ENCODE measurements around the gene EDC3.
"Not testable (repeated sequence)": the region's sequence is repeated elsewhere in the genome, so short reads cannot be mapped to it uniquely, and the experiment has no call there.

EDC3 gene

GRCh38 chr15:74630284-74631086, 65.3 kb downstream of the EDC3 start:
- H3K9ac ChIP-seq (ENCODE audit: low read depth, low read length): no peak overlapping the region
- peaks cover 87% of the 10 kb centered on the region for H3K36me3 ChIP-seq (ENCODE audit: insufficient read depth, low read length)
- H3K4me2 ChIP-seq (ENCODE audit: low read length): no peak overlapping the region
- no peak overlapping the region for H3K4me3 ChIP-seq (ENCODE audit: low read length)
- no peaks in the 10 kb centered on the region for H3K27me3 ChIP-seq (ENCODE audit: control insufficient read depth, insufficient read depth, low read length)
- H3K4me1 ChIP-seq (ENCODE audit: control insufficient read depth, insufficient read depth, low read length): no peaks in the 10 kb centered on the region
- H3K9me3 ChIP-seq (replicated peaks; ENCODE audit: low read length): no peaks in the 10 kb centered on the region

GRCh38 chr15:74629696-74630095, 66.1 kb downstream of the EDC3 start:
- not testable (repeated sequence) for H3K9me3 ChIP-seq (replicated peaks; ENCODE audit: low read length); H3K4me1 ChIP-seq (ENCODE audit: control insufficient read depth, insufficient read depth, low read length); H3K27me3 ChIP-seq (ENCODE audit: control insufficient read depth, insufficient read depth, low read length); H3K9ac ChIP-seq (ENCODE audit: low read depth, low read length); H3K4me2 ChIP-seq (ENCODE audit: low read length); H3K4me3 ChIP-seq (ENCODE audit: low read length)
- peaks cover 87% of the 10 kb centered on the region for H3K36me3 ChIP-seq (ENCODE audit: insufficient read depth, low read length)

GRCh38 chr15:74628949-74629348, 66.9 kb downstream of the EDC3 start:
- Histone ChIP-seq H3K4me3 (ENCODE audit: low read length) (no peak overlapping the region), H3K4me1 (ENCODE audit: control insufficient read depth, insufficient read depth, low read length) (no peaks in the 10 kb centered on the region), H3K27me3 (ENCODE audit: control insufficient read depth, insufficient read depth, low read length) (no peaks in the 10 kb centered on the region), H3K4me2 (ENCODE audit: low read length) (no peak overlapping the region), H3K36me3 (ENCODE audit: insufficient read depth, low read length) (peaks cover 87% of the 10 kb centered on the region), H3K9ac (ENCODE audit: low read depth, low read length) (no peak overlapping the region), H3K9me3 (replicated peaks; ENCODE audit: low read length) (no peaks in the 10 kb centered on the region)

GRCh38 chr15:74628199-74628598, 67.6 kb downstream of the EDC3 start:
- Histone ChIP-seq H3K36me3 (ENCODE audit: insufficient read depth, low read length) (peaks cover 88% of the 10 kb centered on the region), H3K4me3 (ENCODE audit: low read length) (no peak overlapping the region), H3K4me2 (ENCODE audit: low read length) (no peak overlapping the region), H3K4me1 (ENCODE audit: control insufficient read depth, insufficient read depth, low read length) (no peaks in the 10 kb centered on the region), H3K9ac (ENCODE audit: low read depth, low read length) (no peak overlapping the region), H3K27me3 (ENCODE audit: control insufficient read depth, insufficient read depth, low read length) (no peaks in the 10 kb centered on the region), H3K9me3 (replicated peaks; ENCODE audit: low read length) (no peaks in the 10 kb centered on the region)

GRCh38 chr15:74627766-74628165, 68.1 kb downstream of the EDC3 start:
- no peaks in the 10 kb centered on the region for H3K9me3 ChIP-seq (replicated peaks; ENCODE audit: low read length)
- H3K9ac ChIP-seq (ENCODE audit: low read depth, low read length): no peak overlapping the region
- H3K27me3 ChIP-seq (ENCODE audit: control insufficient read depth, insufficient read depth, low read length): no peaks in the 10 kb centered on the region
- no peak overlapping the region for H3K4me2 ChIP-seq (ENCODE audit: low read length)
- no peak overlapping the region for H3K4me3 ChIP-seq (ENCODE audit: low read length)
- H3K4me1 ChIP-seq (ENCODE audit: control insufficient read depth, insufficient read depth, low read length): no peaks in the 10 kb centered on the region
- H3K36me3 ChIP-seq (ENCODE audit: insufficient read depth, low read length): peaks cover 90% of the 10 kb centered on the region

- Histone ChIP-seq H3K4me3 (ENCODE audit: low read length) (no peak overlapping the region), H3K4me1 (ENCODE audit: control insufficient read depth, insufficient read depth, low read length) (no peaks in the 10 kb centered on the region), H3K27me3 (ENCODE audit: control insufficient read depth, insufficient read depth, low read length) (no peaks in the 10 kb centered on the region), H3K36me3 (ENCODE audit: insufficient read depth, low read length) (peaks cover 90% of the 10 kb centered on the region), H3K4me2 (ENCODE audit: low read length) (no peak overlapping the region), H3K9me3 (replicated peaks; ENCODE audit: low read length) (no peaks in the 10 kb centered on the region), H3K9ac (ENCODE audit: low read depth, low read length) (no peak overlapping the region)
Observed at GRCh38 chr15:74626752-74627692, 68.8 kb downstream of the EDC3 start.

- Histone ChIP-seq H3K4me2 (ENCODE audit: low read length) (no peak overlapping the region), H3K4me3 (ENCODE audit: low read length) (no peak overlapping the region), H3K4me1 (ENCODE audit: control insufficient read depth, insufficient read depth, low read length) (no peaks in the 10 kb centered on the region), H3K9me3 (replicated peaks; ENCODE audit: low read length) (no peaks in the 10 kb centered on the region), H3K36me3 (ENCODE audit: insufficient read depth, low read length) (peaks cover 96% of the 10 kb centered on the region), H3K9ac (ENCODE audit: low read depth, low read length) (no peak overlapping the region), H3K27me3 (ENCODE audit: control insufficient read depth, insufficient read depth, low read length) (no peaks in the 10 kb centered on the region)
Observed at GRCh38 chr15:74626336-74626735, 69.5 kb downstream of the EDC3 start.

- Histone ChIP-seq H3K9ac (ENCODE audit: low read depth, low read length) (no peak overlapping the region), H3K27me3 (ENCODE audit: control insufficient read depth, insufficient read depth, low read length) (no peaks in the 10 kb centered on the region), H3K9me3 (replicated peaks; ENCODE audit: low read length) (no peaks in the 10 kb centered on the region), H3K36me3 (ENCODE audit: insufficient read depth, low read length) (peaks cover 94% of the 10 kb centered on the region), H3K4me2 (ENCODE audit: low read length) (no peak overlapping the region), H3K4me3 (ENCODE audit: low read length) (no peak overlapping the region), H3K4me1 (ENCODE audit: control insufficient read depth, insufficient read depth, low read length) (peaks cover 2% of the 10 kb centered on the region)
Observed at GRCh38 chr15:74625693-74626092, 70.1 kb downstream of the EDC3 start.

GRCh38 chr15:74624020-74624602, 71.7 kb downstream of the EDC3 start:
- Histone ChIP-seq H3K4me1 (ENCODE audit: control insufficient read depth, insufficient read depth, low read length) (peaks cover 2% of the 10 kb centered on the region), H3K4me2 (ENCODE audit: low read length) (no peak overlapping the region), H3K27me3 (ENCODE audit: control insufficient read depth, insufficient read depth, low read length) (no peaks in the 10 kb centered on the region), H3K9ac (ENCODE audit: low read depth, low read length) (no peak overlapping the region), H3K36me3 (ENCODE audit: insufficient read depth, low read length) (peaks cover 98% of the 10 kb centered on the region), H3K9me3 (replicated peaks; ENCODE audit: low read length) (no peaks in the 10 kb centered on the region), H3K4me3 (ENCODE audit: low read length) (no peak overlapping the region)

GRCh38 chr15:74622758-74623157, 73.1 kb downstream of the EDC3 start:
- Histone ChIP-seq H3K36me3 (ENCODE audit: insufficient read depth, low read length) (peaks cover 91% of the 10 kb centered on the region), H3K27me3 (ENCODE audit: control insufficient read depth, insufficient read depth, low read length) (no peaks in the 10 kb centered on the region), H3K4me2 (ENCODE audit: low read length) (no peak overlapping the region), H3K4me1 (ENCODE audit: control insufficient read depth, insufficient read depth, low read length) (peaks cover 8% of the 10 kb centered on the region), H3K9ac (ENCODE audit: low read depth, low read length) (no peak overlapping the region), H3K9me3 (replicated peaks; ENCODE audit: low read length) (no peaks in the 10 kb centered on the region), H3K4me3 (ENCODE audit: low read length) (no peak overlapping the region)

GRCh38 chr15:74621936-74622335, 73.9 kb downstream of the EDC3 start:
- no peak overlapping the region for H3K4me2 ChIP-seq (ENCODE audit: low read length)
- H3K9me3 ChIP-seq (replicated peaks; ENCODE audit: low read length): no peaks in the 10 kb centered on the region
- peaks cover 16% of the 10 kb centered on the region for H3K4me1 ChIP-seq (ENCODE audit: control insufficient read depth, insufficient read depth, low read length)
- peaks cover 86% of the 10 kb centered on the region for H3K36me3 ChIP-seq (ENCODE audit: insufficient read depth, low read length)
- no peak overlapping the region for H3K9ac ChIP-seq (ENCODE audit: low read depth, low read length)
- no peak overlapping the region for H3K4me3 ChIP-seq (ENCODE audit: low read length)
- no peaks in the 10 kb centered on the region for H3K27me3 ChIP-seq (ENCODE audit: control insufficient read depth, insufficient read depth, low read length)

Measured in skeletal muscle satellite cell (primary cell).